Activated T-cell treated with anti-CD3 and anti-CD28 coated beads, Interleukin-2, amount 50 U/mL, for 4 hours (primary cell): ENCODE data around the gene AMPH. TPM values are rescaled to one million over a fixed set of nuclear protein-coding genes. Genes with fewer than 3 reads are reported as not detected.

Source experiments
- ATAC-seq, 2 donors: fragments of 200-7000 bp; cut with Tn5 transposase; one replicate each; pipeline ENCODE4 v1.10.0; 2021
- DNase-seq: peaks from one replicate; pipeline ENCODE4 v3.0.0-alpha.2; 2020
- H3K27me3 Mint-ChIP-seq: one replicate; pipeline ENCODE4 v1.8.0; 2021; ENCODE audit warnings: low read depth, mixed read lengths
- H3K36me3 Mint-ChIP-seq: one replicate; pipeline ENCODE4 v1.8.0; 2022; ENCODE audit warnings: mixed read lengths; ENCODE audit not compliant: insufficient read depth
- H3K4me1 Mint-ChIP-seq: one replicate; pipeline ENCODE4 v1.8.0; 2021; ENCODE audit warnings: low read depth, mixed read lengths
- H3K4me3 Mint-ChIP-seq: one replicate; pipeline ENCODE4 v1.8.0; 2021; ENCODE audit warnings: mild to moderate bottlenecking, moderate library complexity, mixed read lengths
- H3K9me3 Mint-ChIP-seq: one replicate; pipeline ENCODE4 v1.8.0; 2021; ENCODE audit warnings: mixed read lengths
- total RNA-seq, 3 donors: library from RNA; stranded (reverse); gene quantifications; one replicate each; pipeline ENCODE4 v1.2.1, GENCODE V29; 2021

Gene AMPH
- total RNA-seq, 3 donors from 2014 or later: 0.14 to 0.15 TPM; not detected in 1

GRCh38 chr7:38438970-38439369, 192.2 kb downstream of the AMPH start:
- peaks cover 3% of the 10 kb centered on the region for H3K27me3 Mint-ChIP-seq
- peak; percentile 90 to 94 for ATAC-seq
- no peak overlapping the region for H3K4me3 Mint-ChIP-seq
- peaks cover 6% of the 10 kb centered on the region for H3K4me1 Mint-ChIP-seq
- no peaks in the 10 kb centered on the region for H3K9me3 Mint-ChIP-seq
- no peak for DNase-seq
- H3K36me3 Mint-ChIP-seq: no peaks in the 10 kb centered on the region

- Mint-ChIP-seq H3K4me3 (no peak overlapping the region), H3K36me3 (no peaks in the 10 kb centered on the region), H3K4me1 (peaks cover 20% of the 10 kb centered on the region), H3K27me3 (peaks cover 5% of the 10 kb centered on the region), H3K9me3 (no peaks in the 10 kb centered on the region)
- no peak for DNase-seq
- no peak for ATAC-seq
Measured at GRCh38 chr7:38432671-38433070, 198.5 kb downstream of the AMPH start.

GRCh38 chr7:38432080-38432479, 199.1 kb downstream of the AMPH start:
- Mint-ChIP-seq H3K9me3 (no peaks in the 10 kb centered on the region), H3K4me1 (peaks cover 26% of the 10 kb centered on the region), H3K27me3 (peaks cover 5% of the 10 kb centered on the region), H3K4me3 (no peak overlapping the region), H3K36me3 (no peaks in the 10 kb centered on the region)
- DNase-seq (no peak), ATAC-seq (no peak)

- peaks cover 4% of the 10 kb centered on the region for H3K9me3 Mint-ChIP-seq
- H3K27me3 Mint-ChIP-seq: peaks cover 2% of the 10 kb centered on the region
- H3K4me1 Mint-ChIP-seq: peaks cover 55% of the 10 kb centered on the region
- no peak for ATAC-seq
- no peak for DNase-seq
- H3K4me3 Mint-ChIP-seq: no peak overlapping the region
- no peaks in the 10 kb centered on the region for H3K36me3 Mint-ChIP-seq
Measured at GRCh38 chr7:38429057-38429456, 202.1 kb downstream of the AMPH start.

GRCh38 chr7:38428041-38428440, 203.1 kb downstream of the AMPH start:
- Mint-ChIP-seq H3K4me3 (no peak overlapping the region), H3K36me3 (no peaks in the 10 kb centered on the region), H3K4me1 (peaks cover 58% of the 10 kb centered on the region), H3K27me3 (peaks cover 2% of the 10 kb centered on the region), H3K9me3 (peaks cover 4% of the 10 kb centered on the region)
- no peak for ATAC-seq
- DNase-seq: no peak

- peaks cover 2% of the 10 kb centered on the region for H3K27me3 Mint-ChIP-seq
- H3K9me3 Mint-ChIP-seq: peaks cover 4% of the 10 kb centered on the region
- peaks cover 52% of the 10 kb centered on the region for H3K4me1 Mint-ChIP-seq
- H3K4me3 Mint-ChIP-seq: no peak overlapping the region
- ATAC-seq: peak in 1 of 2 donors; percentile 52
- DNase-seq: no peak
- H3K36me3 Mint-ChIP-seq: no peaks in the 10 kb centered on the region
Measured at GRCh38 chr7:38427279-38427955, 203.8 kb downstream of the AMPH start.

GRCh38 chr7:38425509-38425908, 205.7 kb downstream of the AMPH start:
- Mint-ChIP-seq H3K4me1 (peaks cover 52% of the 10 kb centered on the region), H3K27me3 (peaks cover 2% of the 10 kb centered on the region), H3K36me3 (no peaks in the 10 kb centered on the region), H3K9me3 (peaks cover 4% of the 10 kb centered on the region), H3K4me3 (peak overlapping the region; percentile 13)
- DNase-seq: no peak
- peak; percentile 33 to 43 for ATAC-seq

- ATAC-seq (peak; percentile 65 to 66), DNase-seq (no peak)
- peaks cover 4% of the 10 kb centered on the region for H3K9me3 Mint-ChIP-seq
- H3K36me3 Mint-ChIP-seq: no peaks in the 10 kb centered on the region
- H3K4me1 Mint-ChIP-seq: peaks cover 52% of the 10 kb centered on the region
- H3K4me3 Mint-ChIP-seq: peak overlapping the region; percentile 13
- peaks cover 2% of the 10 kb centered on the region for H3K27me3 Mint-ChIP-seq
Measured at GRCh38 chr7:38424750-38425463, 206.3 kb downstream of the AMPH start.

GRCh38 chr7:38413784-38414183, 217.4 kb downstream of the AMPH start:
- DNase-seq (no peak), ATAC-seq (peak; percentile 46 to 87)
- no peak overlapping the region for H3K4me3 Mint-ChIP-seq
- H3K36me3 Mint-ChIP-seq: no peaks in the 10 kb centered on the region
- no peaks in the 10 kb centered on the region for H3K9me3 Mint-ChIP-seq
- H3K27me3 Mint-ChIP-seq: peaks cover 2% of the 10 kb centered on the region
- peaks cover 19% of the 10 kb centered on the region for H3K4me1 Mint-ChIP-seq

- Mint-ChIP-seq H3K27me3 (no peaks in the 10 kb centered on the region), H3K4me3 (no peak overlapping the region), H3K4me1 (peaks cover 19% of the 10 kb centered on the region), H3K36me3 (no peaks in the 10 kb centered on the region), H3K9me3 (no peaks in the 10 kb centered on the region)
- peak in 1 of 2 donors; percentile 32 for ATAC-seq
- DNase-seq: no peak
Measured at GRCh38 chr7:38411404-38411803, 219.8 kb downstream of the AMPH start.

GRCh38 chr7:38410056-38410455, 221.1 kb downstream of the AMPH start:
- Mint-ChIP-seq H3K4me3 (no peak overlapping the region), H3K4me1 (peaks cover 19% of the 10 kb centered on the region), H3K27me3 (no peaks in the 10 kb centered on the region), H3K9me3 (peaks cover 3% of the 10 kb centered on the region), H3K36me3 (no peaks in the 10 kb centered on the region)
- DNase-seq (no peak), ATAC-seq (no peak)

- DNase-seq (no peak), ATAC-seq (no peak)
- Mint-ChIP-seq H3K4me1 (peaks cover 19% of the 10 kb centered on the region), H3K27me3 (peaks cover 2% of the 10 kb centered on the region), H3K36me3 (peaks cover 1% of the 10 kb centered on the region), H3K4me3 (no peak overlapping the region), H3K9me3 (peaks cover 9% of the 10 kb centered on the region)
Measured at GRCh38 chr7:38409531-38409930, 221.6 kb downstream of the AMPH start.

GRCh38 chr7:38398725-38399321, 232.3 kb downstream of the AMPH start:
- Mint-ChIP-seq H3K4me1 (peaks cover 5% of the 10 kb centered on the region), H3K4me3 (no peak overlapping the region), H3K9me3 (no peaks in the 10 kb centered on the region), H3K27me3 (peaks cover 5% of the 10 kb centered on the region), H3K36me3 (no peaks in the 10 kb centered on the region)
- DNase-seq: peak; percentile 49
- ATAC-seq: peak; percentile 48 to 50

- H3K36me3 Mint-ChIP-seq: no peaks in the 10 kb centered on the region
- peaks cover 5% of the 10 kb centered on the region for H3K4me1 Mint-ChIP-seq
- no peak for ATAC-seq
- no peaks in the 10 kb centered on the region for H3K9me3 Mint-ChIP-seq
- no peak for DNase-seq
- H3K4me3 Mint-ChIP-seq: no peak overlapping the region
- peaks cover 5% of the 10 kb centered on the region for H3K27me3 Mint-ChIP-seq
Measured at GRCh38 chr7:38396852-38397251, 234.3 kb downstream of the AMPH start.
